ENCODE results near the gene COPZ1. TPM values are rescaled to one million over a fixed set of nuclear protein-coding genes. Genes with fewer than 3 reads are reported as not detected.

Gene COPZ1
- total and polyA plus RNA-seq, 9 of the 15 experiments (the other 6 are each of a cell fraction or from before 2014, with no cell fraction given), result 137 to 487 (median 233) TPM

- TF ChIP-seq SFPQ (IDR thresholded peaks at IDR 0.05; ENCODE audit: low read depth, low read length) (no peak), HMG20B (CRISPR knock-in tag; IDR thresholded peaks at IDR 0.05) (no peak), SLC30A9 (CRISPR knock-in tag; IDR thresholded peaks at IDR 0.05) (no peak), LARP7 (IDR thresholded peaks at IDR 0.05) (0 out of 2 replicates have a peak, but pooled peaks have one; percentile 46), MYC (IDR thresholded peaks at IDR 0.05; ENCODE audit: low read depth, low read length) (peak; percentile 90), MYC (CRISPR knock-in tag; IDR thresholded peaks at IDR 0.05; ENCODE audit: borderline replicate concordance, low read depth) (peak; percentile 55; the same call in 1 of the 2 replicates), ZNF780A (CRISPR knock-in tag; IDR thresholded peaks at IDR 0.05) (no peak), ZNF398 (CRISPR knock-in tag; IDR thresholded peaks at IDR 0.05) (no peak), ADNP (tag; IDR thresholded peaks at IDR 0.05) (no peak), FOXP1 (CRISPR knock-in tag; IDR thresholded peaks at IDR 0.05) (peak; percentile 65; the same call in 1 of the 2 replicates), BCL6 (CRISPR knock-in tag; IDR thresholded peaks at IDR 0.05) (no peak), DMBX1 (CRISPR knock-in tag; IDR thresholded peaks at IDR 0.05; ENCODE audit: borderline replicate concordance) (0 out of 2 replicates have a peak, but pooled peaks have one; percentile 37), CC2D1A (IDR thresholded peaks at IDR 0.05) (peak; percentile 97), TFAM (CRISPR knock-in tag; conservative IDR thresholded peaks at IDR 0.05) (no peak), STAT5B (CRISPR knock-in tag; IDR thresholded peaks at IDR 0.05) (no peak), E2F4 (CRISPR knock-in tag; IDR thresholded peaks at IDR 0.05; ENCODE audit: low read depth) (no peak), ZNF232 (CRISPR knock-in tag; IDR thresholded peaks at IDR 0.05) (no peak; the same call in 1 of the 2 replicates), ZFPM2 (CRISPR knock-in tag; IDR thresholded peaks at IDR 0.05) (no peak), IRF1 (CRISPR knock-in tag; IDR thresholded peaks at IDR 0.05; ENCODE audit: borderline replicate concordance) (no peak), ZBTB43 (CRISPR knock-in tag; IDR thresholded peaks at IDR 0.05) (peak; percentile 87; the same call in 1 of the 2 replicates), SMAD2 (IDR thresholded peaks at IDR 0.05; ENCODE audit: low read depth, low read length) (no peak), DDX20 (tag; IDR thresholded peaks at IDR 0.05; ENCODE audit: low read depth) (no peak)
Observed at GRCh38 chr12:54358945-54359761, 34.2 kb downstream of the COPZ1 start (continued).
